GM18870 (cell line): Measurements from ENCODE around the gene TNRC18.

Experiments
- ATAC-seq: cut with Tn5 transposase; IDR thresholded peaks from one replicate; pipeline ENCODE4 v1.9.1; 2021; ENCODE audit warnings: moderate library complexity; ENCODE audit not compliant: unreplicated experiment

Gene TNRC18

GRCh38 chr7:5429857-5430611 lies 6.4 kb upstream of the TNRC18 start:
- no peak for ATAC-seq

DNA sequence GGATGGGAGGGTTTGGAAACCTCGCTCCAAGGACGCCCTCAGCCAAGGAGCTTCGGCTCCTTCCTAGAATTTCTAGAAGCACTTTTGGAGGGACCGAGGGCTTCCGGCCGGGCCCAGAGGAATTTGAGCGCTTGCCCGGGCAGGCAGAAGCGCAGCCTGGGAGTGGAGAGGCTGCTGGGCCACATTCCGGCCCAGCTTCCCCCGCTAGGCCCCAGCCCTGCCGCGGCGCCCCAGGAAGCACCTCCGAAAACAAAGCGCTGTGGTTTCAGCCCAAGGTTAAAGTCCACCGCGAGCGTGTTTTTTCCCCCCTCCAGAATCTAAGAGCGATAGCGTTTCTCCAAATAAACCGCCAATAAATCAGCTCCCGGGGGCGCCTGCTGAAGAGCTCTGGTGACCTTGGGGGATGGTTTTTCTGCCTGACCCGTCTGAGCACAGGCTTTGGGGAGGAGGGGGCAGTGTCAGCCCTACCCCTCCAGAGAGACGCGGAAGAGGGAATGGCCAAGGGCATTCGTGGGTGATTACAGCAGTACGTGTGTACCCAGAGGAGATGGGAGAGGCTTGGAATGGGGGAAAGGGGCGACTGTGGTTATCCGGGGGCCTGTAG lies 5.7 kb upstream of the TNRC18 start:
- ATAC-seq = no peak

GRCh38 chr7:5428478-5429252 lies 5.0 kb upstream of the TNRC18 start:
- ATAC-seq = no peak

- no peak for ATAC-seq
These were observed 2.5 kb upstream of the TNRC18 start for GRCh38 chr7:5426226-5426475.

DNA sequence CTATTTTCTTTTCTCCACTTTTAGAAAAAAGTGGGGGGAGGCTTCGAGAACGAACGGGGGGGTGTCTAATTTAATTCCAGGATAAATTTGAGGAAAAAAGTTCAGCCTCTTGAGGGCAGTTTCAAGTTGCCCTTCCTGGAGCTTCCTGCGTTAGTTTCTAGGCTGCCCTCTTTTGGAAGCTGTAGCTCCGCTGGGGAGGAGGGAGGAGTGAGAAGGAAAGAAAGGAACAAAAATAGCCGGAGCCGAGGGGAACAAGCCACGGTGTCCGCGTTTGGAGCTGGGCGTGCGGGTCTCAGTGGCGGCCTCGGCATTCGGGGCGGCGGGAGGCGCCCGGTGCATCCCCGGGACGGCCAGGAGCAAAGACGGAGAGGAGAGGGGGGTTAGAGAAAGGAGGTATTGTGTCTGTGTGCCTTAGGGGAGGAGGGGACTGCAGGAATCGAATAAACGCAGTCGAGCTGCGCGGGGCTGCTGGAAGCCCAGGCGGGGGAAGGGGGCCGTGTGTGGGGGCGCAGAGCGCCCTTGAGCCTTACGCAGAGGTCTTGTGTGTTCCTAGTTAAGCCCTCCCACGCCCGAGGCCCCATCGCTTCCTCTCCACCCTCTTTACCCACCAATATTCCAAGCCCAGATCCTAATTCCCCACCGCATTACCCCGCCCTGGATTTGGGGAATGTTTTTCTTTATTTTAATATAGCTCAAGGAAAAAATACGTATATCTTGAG lies 2.0 kb upstream of the TNRC18 start:
- no peak for ATAC-seq

DNA sequence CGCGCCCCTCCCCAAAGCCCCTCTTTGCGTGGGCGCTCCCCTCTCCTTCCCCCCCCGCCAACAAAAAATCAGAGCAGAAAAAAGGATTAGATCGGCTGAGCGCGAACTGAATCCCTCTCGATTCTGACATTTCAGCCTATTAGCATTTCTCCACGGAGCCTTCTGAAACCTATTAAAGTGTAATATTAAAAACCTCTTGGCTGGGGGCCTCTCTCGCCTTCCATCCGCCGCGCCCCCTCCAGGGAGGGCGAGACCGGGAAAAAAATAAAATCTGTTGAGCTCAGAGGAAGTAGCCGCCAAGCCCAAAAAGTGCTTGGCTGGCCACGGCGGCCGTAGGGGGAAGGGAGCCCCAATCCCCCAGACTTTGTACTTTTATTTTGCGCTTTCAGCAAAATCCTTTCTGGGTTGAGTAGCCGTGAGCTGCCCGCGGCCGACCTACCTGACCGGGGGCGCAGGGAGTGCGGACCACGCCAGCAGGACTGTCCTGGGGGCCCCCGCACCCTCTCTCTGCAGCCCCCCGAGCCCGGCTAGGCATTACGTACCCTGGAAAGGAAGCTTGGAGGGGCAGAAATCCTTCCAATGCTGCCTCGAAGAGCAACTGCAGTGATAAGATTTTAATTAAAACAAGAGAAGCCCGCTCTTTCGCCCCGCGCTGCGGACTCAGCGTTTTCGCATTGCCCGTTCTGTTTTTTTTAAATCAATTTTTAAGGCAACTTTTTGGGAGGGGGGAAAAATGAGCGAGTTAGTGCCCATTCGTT lies 1.3 kb upstream of the TNRC18 start:
- no peak for ATAC-seq

DNA sequence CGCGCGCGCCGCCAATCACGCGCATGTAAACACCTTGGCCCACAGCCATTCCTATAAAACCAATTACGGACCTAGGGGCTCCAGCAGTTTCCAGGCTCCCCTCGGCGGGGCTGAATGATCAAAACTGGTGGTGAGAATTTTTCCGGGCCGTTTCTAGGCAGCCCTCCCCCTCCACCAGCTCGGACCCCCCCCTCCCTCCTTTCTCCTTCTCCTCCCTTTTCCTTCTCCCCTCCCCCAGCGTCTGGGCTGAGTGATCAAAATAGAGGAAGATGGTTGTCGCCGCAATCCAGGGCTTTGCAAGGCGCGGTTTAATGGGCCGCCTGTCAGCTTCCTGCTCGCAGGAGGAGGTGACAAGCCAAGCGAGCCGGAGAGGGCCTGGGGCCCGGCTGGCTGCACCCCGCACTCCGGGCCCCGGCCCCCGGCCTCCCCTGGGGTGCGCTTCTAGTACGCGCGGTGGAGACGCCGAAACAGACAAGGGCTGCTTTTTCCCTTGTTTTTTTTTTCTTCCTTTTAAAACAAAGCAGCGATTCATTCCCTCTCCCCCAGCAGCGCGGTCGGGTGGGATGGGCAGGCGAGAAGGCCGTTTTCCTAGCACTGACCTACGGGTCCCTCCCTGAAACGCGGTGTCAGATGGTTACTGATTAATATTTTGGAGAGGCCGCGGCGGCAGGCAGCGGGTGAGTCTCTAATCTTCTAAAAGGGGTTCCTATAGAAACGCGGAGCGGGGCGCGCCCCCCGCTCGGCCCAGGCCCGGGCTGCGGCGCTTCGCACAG lies 528 bp upstream of the TNRC18 start:
- peak; percentile 32 for ATAC-seq

- ATAC-seq = no peak
These were observed 983 bp downstream of the TNRC18 start for GRCh38 chr7:5422396-5423305.

DNA sequence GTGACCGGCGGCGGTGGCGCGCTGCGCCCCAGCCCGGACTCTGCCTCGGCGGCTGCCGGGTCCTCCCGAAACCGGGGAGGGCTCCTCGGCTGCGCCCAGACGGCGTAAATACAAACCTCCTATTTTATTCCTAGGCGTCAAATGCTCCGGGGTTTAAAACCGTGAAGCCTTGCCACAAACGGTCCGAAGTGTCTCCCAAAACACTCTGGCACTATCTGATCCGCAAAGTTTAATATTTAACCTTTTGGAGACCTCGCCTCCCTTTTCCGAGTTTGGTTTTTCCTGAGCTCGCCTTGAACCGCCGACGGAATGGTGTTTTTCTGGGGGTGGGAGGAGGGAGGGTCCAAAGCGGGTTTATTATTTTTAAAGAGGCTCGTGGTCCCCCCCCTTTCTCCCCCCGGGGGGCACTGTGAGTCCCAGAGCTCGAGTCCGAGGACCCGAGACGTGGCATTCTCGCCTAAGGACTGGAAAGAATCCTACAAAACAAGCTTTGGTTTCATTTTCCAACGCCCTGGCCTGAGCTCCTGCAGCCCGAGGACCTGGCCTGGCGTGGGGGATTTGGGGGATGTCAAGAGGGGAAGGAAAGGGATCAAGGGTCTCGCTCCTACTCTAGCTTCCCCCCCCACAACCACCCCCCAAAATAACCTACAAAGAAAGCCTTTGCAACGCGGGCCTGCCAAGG lies 1.8 kb downstream of the TNRC18 start:
- ATAC-seq = no peak

- ATAC-seq = no peak
These were observed 2.5 kb downstream of the TNRC18 start for GRCh38 chr7:5420881-5421713.

DNA sequence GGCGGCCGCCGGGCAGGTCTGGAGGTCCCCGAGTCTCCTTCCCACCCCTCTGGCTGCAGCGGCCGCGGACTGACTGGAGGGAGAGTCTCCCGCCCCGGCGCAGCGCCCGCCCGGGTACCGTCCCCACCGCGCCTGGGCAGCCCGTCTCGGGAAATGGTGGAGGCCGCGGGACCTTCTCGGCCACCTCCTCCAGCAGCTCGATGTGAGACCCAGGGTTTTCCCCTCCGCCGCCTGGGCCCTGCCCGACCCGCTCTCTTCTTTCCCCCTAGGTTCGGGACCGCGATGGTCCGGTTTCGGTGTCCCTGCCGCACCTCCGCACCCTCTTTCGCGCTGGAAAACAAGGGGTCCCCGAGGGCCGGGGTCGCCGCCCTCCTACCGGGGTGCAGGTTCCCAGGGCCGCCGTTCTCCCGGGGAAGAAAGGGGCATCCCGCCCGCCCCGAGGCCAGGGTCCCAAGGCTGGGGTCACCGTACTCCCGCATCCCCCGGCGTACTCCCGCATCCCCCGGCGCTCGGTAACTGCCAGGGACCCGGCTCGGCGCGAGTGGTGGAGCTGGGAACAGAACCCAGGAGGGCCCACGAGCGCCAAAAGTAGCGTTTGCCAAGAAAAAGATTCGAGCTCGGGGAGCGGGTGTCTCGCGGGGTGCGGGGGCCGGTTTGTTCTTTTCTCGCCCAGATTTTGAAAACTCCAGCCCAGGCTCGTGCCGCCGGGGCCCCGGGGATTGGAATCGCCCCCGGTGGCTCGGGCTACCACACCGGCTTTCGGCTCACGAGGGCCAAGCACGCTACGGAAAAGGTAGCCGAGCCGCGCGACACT lies 3.4 kb downstream of the TNRC18 start:
- ATAC-seq = no peak

GRCh38 chr7:5419539-5420066 lies 4.0 kb downstream of the TNRC18 start:
- ATAC-seq = no peak

GRCh38 chr7:5418285-5418582 lies 5.4 kb downstream of the TNRC18 start:
- ATAC-seq = no peak

GRCh38 chr7:5417106-5418071 lies 6.2 kb downstream of the TNRC18 start:
- ATAC-seq = no peak

DNA sequence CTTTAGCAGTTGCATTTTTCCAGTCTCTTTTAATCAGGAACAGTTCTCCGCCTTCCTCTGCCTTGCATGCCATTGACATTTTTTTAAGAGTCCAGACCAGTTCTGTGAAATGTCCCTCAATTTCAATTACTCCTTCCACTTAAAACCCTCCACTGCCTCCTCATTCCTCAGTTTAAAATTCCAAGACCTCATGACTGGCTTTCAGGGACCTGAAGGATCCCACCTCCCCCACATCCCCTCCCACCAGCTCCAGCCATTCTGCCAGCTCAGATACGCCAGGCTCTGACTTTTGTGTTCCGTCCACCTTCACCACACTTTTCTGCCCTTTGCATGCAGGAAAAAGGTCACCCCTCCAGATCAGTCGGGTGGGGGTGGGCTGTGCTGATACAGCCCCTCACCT lies 8.7 kb downstream of the TNRC18 start:
- ATAC-seq = no peak

- no peak for ATAC-seq
These were observed 10.2 kb downstream of the TNRC18 start for GRCh38 chr7:5413449-5413786.
